Endothelial cell of umbilical vein (primary cell): ENCODE results near the gene INPP4B. TPM values are rescaled to one million over a fixed set of nuclear protein-coding genes. Genes with fewer than 3 reads are reported as not detected.

Experiments used
- BruUV-seq: library from RNA; stranded (reverse); fragments of 400-500 nt; replicated peaks from 2 replicates; lab custom pipeline; 2021; lab: Mats Ljungman, UMichigan
- CTCF ChIA-PET: fragments of 300-600, 350-600 bp; sonication (Branson Sonifier 250); formaldehyde crosslinking; loops from one replicate; lab custom pipeline; 2021; ENCODE audit warnings: antibody characterized with exemption, inconsistent platforms; lab: Charles Lee
- POLR2A ChIA-PET: fragments of 300-600, 350-600 bp; sonication (Branson Sonifier 250); formaldehyde crosslinking; loops from one replicate; lab custom pipeline; 2021; ENCODE audit warnings: antibody characterized with exemption, inconsistent platforms; lab: Charles Lee
- DNase-seq: peaks from one replicate; pipeline ENCODE4 v3.0.0-alpha.2; 2011; ENCODE audit warnings: low read depth, low spot score
- FAIRE-seq: peaks from 2 replicates; lab custom pipeline; 2011; peaks lifted over from hg19 to GRCh38; lab: Jason Lieb, UNC
- H2AFZ ChIP-seq: 2 replicates; pipeline ENCODE4 v1.6.0; 2012; ENCODE audit warnings: low read depth, low read length, control low read depth, inconsistent platforms
- H3K27ac ChIP-seq: 2 replicates; pipeline ENCODE4 v1.5.1; 2011; ENCODE audit warnings: low read depth, mild to moderate bottlenecking, control low read depth, low read length, moderate library complexity; ENCODE audit not compliant: insufficient read depth
- H3K27me3 ChIP-seq, 2 experiments: 2 replicates each; pipeline versions ENCODE4 v1.6.0 to v1.6.1; 2011; ENCODE audit warnings: low read length in 2 of 2, mixed read lengths in 1 of 2; ENCODE audit not compliant: control insufficient read depth in 2 of 2, insufficient read depth in 2 of 2
- H3K36me3 ChIP-seq, 2 experiments: 2 replicates in 1 of 2; 3 replicates in 1 of 2; pipeline ENCODE4 v1.5.1; 2011; ENCODE audit warnings: low read length in 2 of 2, mild to moderate bottlenecking in 1 of 2, moderate library complexity in 1 of 2; ENCODE audit not compliant: control insufficient read depth in 2 of 2, insufficient read depth in 2 of 2; ENCODE audit errors: extremely low read depth in 1 of 2
- H3K4me1 ChIP-seq: 3 replicates; pipeline ENCODE4 v1.5.1; 2011; ENCODE audit warnings: mild to moderate bottlenecking, low read length; ENCODE audit not compliant: control insufficient read depth, insufficient read depth; ENCODE audit errors: extremely low read depth
- H3K4me2 ChIP-seq: 2 replicates; pipeline ENCODE4 v1.6.1; 2011; ENCODE audit warnings: low read length, control low read depth, mixed read lengths; ENCODE audit not compliant: insufficient read depth
- H3K4me3 ChIP-seq, 3 experiments: fragments of 200-600 bp in 1 of 3; sonication (generic), shearing (Covaris generic) in 1 of 3; replicated peaks in 1 of 3; 2 replicates each; pipeline ENCODE4 v1.5.1; 2011 to 2016; ENCODE audit warnings: control low read depth in 3 of 3, low read length in 3 of 3, mild to moderate bottlenecking in 2 of 3, inconsistent platforms in 1 of 3, low read depth in 1 of 3, moderate library complexity in 1 of 3; ENCODE audit not compliant: insufficient read depth in 1 of 3
- H3K79me2 ChIP-seq: 2 replicates; pipeline ENCODE4 v1.6.0; 2012; ENCODE audit warnings: low read length, inconsistent platforms; ENCODE audit not compliant: control insufficient read depth, insufficient read depth
- H3K9ac ChIP-seq: replicated peaks from 2 replicates; pipeline ENCODE3; 2011; ENCODE audit warnings: low read length, control low read depth; ENCODE audit not compliant: insufficient read depth; ENCODE audit errors: extremely low read depth
- H3K9me1 ChIP-seq: replicated peaks from 3 replicates; pipeline ENCODE4 v1.6.0; 2011; ENCODE audit warnings: mild to moderate bottlenecking, low read length; ENCODE audit not compliant: control insufficient read depth, insufficient read depth; ENCODE audit errors: extremely low read depth
- H3K9me3 ChIP-seq: replicated peaks from 2 replicates; pipeline ENCODE4 v1.5.1; 2012; ENCODE audit warnings: low read length, inconsistent platforms; ENCODE audit not compliant: control insufficient read depth, insufficient read depth
- H4K20me1 ChIP-seq: replicated peaks from 2 replicates; pipeline ENCODE3; 2011; ENCODE audit warnings: mild to moderate bottlenecking, low read length; ENCODE audit not compliant: control insufficient read depth, insufficient read depth; ENCODE audit errors: extremely low read depth
- EZH2 ChIP-seq: IDR thresholded peaks from 2 replicates; pipeline ENCODE4 v1.6.1; 2012; ENCODE audit warnings: borderline replicate concordance, low read depth, mild to moderate bottlenecking, moderate library complexity, low read length, inconsistent platforms; ENCODE audit not compliant: severe bottlenecking
- JUN ChIP-seq: IDR thresholded peaks from 2 replicates; pipeline ENCODE4 v1.6.1; 2011; ENCODE audit warnings: borderline replicate concordance, low read depth; ENCODE audit not compliant: insufficient read length, insufficient read depth
- MYC ChIP-seq: IDR thresholded peaks from one replicate; pipeline ENCODE4 v1.6.1; 2011; ENCODE audit warnings: mild to moderate bottlenecking, low read depth, low read length
- POLR2A ChIP-seq: IDR thresholded peaks from 2 replicates; pipeline ENCODE4 v1.6.1; 2012; ENCODE audit warnings: low read depth, mild to moderate bottlenecking, control low read depth, low read length
- POLR2AphosphoS5 ChIP-seq: IDR thresholded peaks from 2 replicates; pipeline ENCODE4 v1.6.1; 2012; ENCODE audit warnings: low read depth, mild to moderate bottlenecking, control low read depth, low read length, moderate library complexity; ENCODE audit not compliant: insufficient read depth
- dilution Hi-C: fragments of 300-500 bp; cut with MboI; formaldehyde crosslinking; loops from one replicate; pipeline ENCODE4 v1.15.0; 2019; ENCODE audit warnings: low sequenced_read_pairs; ENCODE audit not compliant: extremely low pct_ligation_motif_present
- intact Hi-C: fragments of 100-400 bp; cut with micrococcal nuclease; formaldehyde crosslinking; loops from one replicate; pipeline ENCODE4 v1.10.0; 2022
- polyA plus RNA-seq, 4 experiments: library from polyadenylated mRNA; depleted of rRNA in 3 of 4; stranded (reverse) in 3 of 4; unstranded in 1 of 4; fragments of >200 nt; gene quantifications; 2 replicates each; pipeline versions ENCODE4 v1.2.1 to v1.2.3, GENCODE V29; 2011 to 2012; ENCODE audit warnings: missing spikeins in 1 of 4
- total RNA-seq: library from RNA; stranded (reverse); gene quantifications from 2 replicates; pipeline ENCODE4 v1.2.3, GENCODE V29; 2021
- TF ChIP-seq, protein P1 (sequence below), 2 donors: IDR thresholded peaks; 1 replicate in 1 of 2; 2 replicates in 1 of 2; pipeline ENCODE4 v1.5.1; 2011; ENCODE audit warnings: low read length in 2 of 2, mild to moderate bottlenecking in 2 of 2, moderate library complexity in 2 of 2, control low read depth in 1 of 2, inconsistent platforms in 1 of 2, low read depth in 1 of 2; ENCODE audit not compliant: insufficient read depth in 1 of 2; ENCODE audit errors: extremely low read depth in 1 of 2
- TF ChIP-seq, protein P2 (sequence below): IDR thresholded peaks from 2 replicates; pipeline ENCODE4 v1.6.1; 2011; ENCODE audit not compliant: insufficient read depth, insufficient read length

The INPP4B gene
- total and polyA plus RNA-seq, 2 donors (not counting 3 experiments of a cell fraction or from before 2014, with no cell fraction given): 0.41 to 3.1 TPM

DNA sequence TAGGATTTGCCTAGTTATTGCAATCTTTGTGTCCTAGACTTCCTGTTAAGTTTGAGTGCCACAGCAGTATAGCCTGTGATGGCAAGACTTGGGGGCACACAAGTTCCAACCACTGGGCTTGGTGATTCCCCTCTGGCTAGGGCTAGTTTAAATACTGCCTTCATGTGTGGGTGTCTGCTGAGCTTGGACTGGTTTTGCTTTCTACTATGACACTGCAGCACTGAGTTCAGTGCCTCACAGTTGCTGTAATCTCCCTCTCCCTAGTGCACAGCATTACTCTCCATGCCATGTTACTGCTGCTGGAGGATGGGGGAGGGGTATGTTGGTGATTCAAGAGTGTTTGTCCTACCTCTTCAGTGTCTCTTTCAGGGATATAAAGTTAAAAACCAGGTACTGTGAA lies 830.1 kb downstream of the INPP4B start:
- no peak overlapping the region for H3K9ac ChIP-seq
- H3K36me3 ChIP-seq: no peaks in the 10 kb centered on the region
- no peak overlapping the region for H3K4me2 ChIP-seq
- intact Hi-C loops (loop anchor here (10.0 kb wide), 1 partner anchor 191 kb away; no protein-coding TSS in a partner anchor), dilution Hi-C loops (no loop called here)
- H3K4me1 ChIP-seq: peaks cover 7% of the 10 kb centered on the region
- FAIRE-seq (no peak), DNase-seq (no peak)
- no peaks in the 10 kb centered on the region for H3K79me2 ChIP-seq
- ChIA-PET CTCF (no interaction called here), POLR2A (no interaction called here)
- H3K9me1 ChIP-seq: no peaks in the 10 kb centered on the region
- no peak for TF ChIP-seq JUN
- TF ChIP-seq POLR2AphosphoS5: no peak
- TF ChIP-seq EZH2: no peak
- TF ChIP-seq, protein P1, sequence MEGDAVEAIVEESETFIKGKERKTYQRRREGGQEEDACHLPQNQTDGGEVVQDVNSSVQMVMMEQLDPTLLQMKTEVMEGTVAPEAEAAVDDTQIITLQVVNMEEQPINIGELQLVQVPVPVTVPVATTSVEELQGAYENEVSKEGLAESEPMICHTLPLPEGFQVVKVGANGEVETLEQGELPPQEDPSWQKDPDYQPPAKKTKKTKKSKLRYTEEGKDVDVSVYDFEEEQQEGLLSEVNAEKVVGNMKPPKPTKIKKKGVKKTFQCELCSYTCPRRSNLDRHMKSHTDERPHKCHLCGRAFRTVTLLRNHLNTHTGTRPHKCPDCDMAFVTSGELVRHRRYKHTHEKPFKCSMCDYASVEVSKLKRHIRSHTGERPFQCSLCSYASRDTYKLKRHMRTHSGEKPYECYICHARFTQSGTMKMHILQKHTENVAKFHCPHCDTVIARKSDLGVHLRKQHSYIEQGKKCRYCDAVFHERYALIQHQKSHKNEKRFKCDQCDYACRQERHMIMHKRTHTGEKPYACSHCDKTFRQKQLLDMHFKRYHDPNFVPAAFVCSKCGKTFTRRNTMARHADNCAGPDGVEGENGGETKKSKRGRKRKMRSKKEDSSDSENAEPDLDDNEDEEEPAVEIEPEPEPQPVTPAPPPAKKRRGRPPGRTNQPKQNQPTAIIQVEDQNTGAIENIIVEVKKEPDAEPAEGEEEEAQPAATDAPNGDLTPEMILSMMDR (IDR thresholded peaks at IDR 0.05; ENCODE audit: extremely low read depth in 1 of 2, insufficient read depth in 1 of 2, low read depth in 1 of 2, low read length in 2 of 2): no peak
- no peak for TF ChIP-seq POLR2A
- TF ChIP-seq, protein P2, sequence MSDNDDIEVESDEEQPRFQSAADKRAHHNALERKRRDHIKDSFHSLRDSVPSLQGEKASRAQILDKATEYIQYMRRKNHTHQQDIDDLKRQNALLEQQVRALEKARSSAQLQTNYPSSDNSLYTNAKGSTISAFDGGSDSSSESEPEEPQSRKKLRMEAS: no peak
- TF ChIP-seq MYC: no peak
- H3K27me3 ChIP-seq: no peaks in the 10 kb centered on the region
- no peaks in the 10 kb centered on the region for H3K9me3 ChIP-seq
- H4K20me1 ChIP-seq: no peaks in the 10 kb centered on the region
- no peak overlapping the region for H2AFZ ChIP-seq
- BruUV-seq: no TSS peak
- no peak overlapping the region for H3K4me3 ChIP-seq
- H3K27ac ChIP-seq: no peak overlapping the region
